ENCODE measurements around the gene NMRK1. TPM values are rescaled to one million over a fixed set of nuclear protein-coding genes. Genes with fewer than 3 reads are reported as not detected.

Gene NMRK1
- total RNA-seq, 2 donors from 2014 or later: 56.7 to 70.0 TPM

GRCh38 chr9:75089373-75089766, 1.4 kb upstream of the NMRK1 start:
- Mint-ChIP-seq H3K27ac (peak overlapping the region; percentile 98), H3K4me3 (peak overlapping the region; percentile 99), H3K4me1 (peaks cover 62% of the 10 kb centered on the region), H3K27me3 (no peaks in the 10 kb centered on the region), H3K36me3 (ENCODE audit: low read depth) (peaks cover 3% of the 10 kb centered on the region)
- ATAC-seq: no peak
- no peaks in the 10 kb centered on the region for H3K9me3 ChIP-seq (ENCODE audit: control insufficient read depth, low read length, poor library complexity, severe bottlenecking)
- no peak for DNase-seq

- H3K27ac Mint-ChIP-seq: peak overlapping the region; percentile 98
- H3K4me3 Mint-ChIP-seq: peak overlapping the region; percentile 99
- peak; percentile 47 for ATAC-seq
- DNase-seq: peak in 1 of 3 donors; percentile 48
- no peaks in the 10 kb centered on the region for H3K9me3 ChIP-seq (ENCODE audit: control insufficient read depth, low read length, poor library complexity, severe bottlenecking)
- H3K4me1 Mint-ChIP-seq: peaks cover 60% of the 10 kb centered on the region
- no peaks in the 10 kb centered on the region for H3K27me3 Mint-ChIP-seq
- H3K36me3 Mint-ChIP-seq (ENCODE audit: low read depth): peaks cover 3% of the 10 kb centered on the region
Observed at GRCh38 chr9:75088646-75089372, 854 bp upstream of the NMRK1 start.

- ATAC-seq: no peak
- H3K27ac Mint-ChIP-seq: peak overlapping the region; percentile 98
- no peaks in the 10 kb centered on the region for H3K9me3 ChIP-seq (ENCODE audit: control insufficient read depth, low read length, poor library complexity, severe bottlenecking)
- peaks cover 6% of the 10 kb centered on the region for H3K36me3 Mint-ChIP-seq (ENCODE audit: low read depth)
- DNase-seq: peak in 2 of 3 donors; percentile 21 to 22
- H3K4me1 Mint-ChIP-seq: peaks cover 63% of the 10 kb centered on the region
- no peaks in the 10 kb centered on the region for H3K27me3 Mint-ChIP-seq
- H3K4me3 Mint-ChIP-seq: peak overlapping the region; percentile 99
Observed at GRCh38 chr9:75087289-75087823, 599 bp downstream of the NMRK1 start.

GRCh38 chr9:75086541-75087288, 1.2 kb downstream of the NMRK1 start:
- Mint-ChIP-seq H3K27me3 (no peaks in the 10 kb centered on the region), H3K36me3 (ENCODE audit: low read depth) (peaks cover 9% of the 10 kb centered on the region), H3K4me3 (peak overlapping the region; percentile 99), H3K27ac (peak overlapping the region; percentile 98), H3K4me1 (peaks cover 62% of the 10 kb centered on the region)
- ATAC-seq (no peak), DNase-seq (no peak)
- H3K9me3 ChIP-seq (ENCODE audit: control insufficient read depth, low read length, poor library complexity, severe bottlenecking): no peaks in the 10 kb centered on the region

- Mint-ChIP-seq H3K4me1 (peaks cover 57% of the 10 kb centered on the region), H3K4me3 (peak overlapping the region; percentile 99), H3K27ac (peak overlapping the region; percentile 98), H3K36me3 (ENCODE audit: low read depth) (peaks cover 9% of the 10 kb centered on the region), H3K27me3 (no peaks in the 10 kb centered on the region)
- DNase-seq (no peak), ATAC-seq (no peak)
- H3K9me3 ChIP-seq (ENCODE audit: control insufficient read depth, low read length, poor library complexity, severe bottlenecking): no peaks in the 10 kb centered on the region
Observed at GRCh38 chr9:75085640-75086039, 2.3 kb downstream of the NMRK1 start.

GRCh38 chr9:75084081-75084672, 3.8 kb downstream of the NMRK1 start:
- peak overlapping the region; percentile 19 for H3K4me3 Mint-ChIP-seq
- DNase-seq: no peak
- H3K36me3 Mint-ChIP-seq (ENCODE audit: low read depth): peaks cover 9% of the 10 kb centered on the region
- H3K27ac Mint-ChIP-seq: peak overlapping the region; percentile 91
- peaks cover 48% of the 10 kb centered on the region for H3K4me1 Mint-ChIP-seq
- no peaks in the 10 kb centered on the region for H3K27me3 Mint-ChIP-seq
- ATAC-seq: no peak
- no peaks in the 10 kb centered on the region for H3K9me3 ChIP-seq (ENCODE audit: control insufficient read depth, low read length, poor library complexity, severe bottlenecking)

GRCh38 chr9:75083188-75083970, 4.6 kb downstream of the NMRK1 start:
- H3K4me3 Mint-ChIP-seq: peak overlapping the region; percentile 45
- DNase-seq (peak in 2 of 3 donors; percentile 11 to 33), ATAC-seq (peak; percentile 57)
- peak overlapping the region; percentile 91 for H3K27ac Mint-ChIP-seq
- peaks cover 44% of the 10 kb centered on the region for H3K4me1 Mint-ChIP-seq
- no peaks in the 10 kb centered on the region for H3K27me3 Mint-ChIP-seq
- no peaks in the 10 kb centered on the region for H3K9me3 ChIP-seq (ENCODE audit: control insufficient read depth, low read length, poor library complexity, severe bottlenecking)
- peaks cover 6% of the 10 kb centered on the region for H3K36me3 Mint-ChIP-seq (ENCODE audit: low read depth)

GRCh38 chr9:75081632-75082031, 6.3 kb downstream of the NMRK1 start:
- peaks cover 6% of the 10 kb centered on the region for H3K36me3 Mint-ChIP-seq (ENCODE audit: low read depth)
- ATAC-seq: no peak
- H3K4me3 Mint-ChIP-seq: no peak overlapping the region
- H3K4me1 Mint-ChIP-seq: peaks cover 44% of the 10 kb centered on the region
- H3K9me3 ChIP-seq (ENCODE audit: control insufficient read depth, low read length, poor library complexity, severe bottlenecking): no peaks in the 10 kb centered on the region
- no peak for DNase-seq
- peak overlapping the region; percentile 91 for H3K27ac Mint-ChIP-seq
- H3K27me3 Mint-ChIP-seq: no peaks in the 10 kb centered on the region

GRCh38 chr9:75072895-75073294, 15.1 kb downstream of the NMRK1 start:
- peaks cover 9% of the 10 kb centered on the region for H3K36me3 Mint-ChIP-seq (ENCODE audit: low read depth)
- no peaks in the 10 kb centered on the region for H3K27me3 Mint-ChIP-seq
- H3K27ac Mint-ChIP-seq: peak overlapping the region; percentile 79
- H3K9me3 ChIP-seq (ENCODE audit: control insufficient read depth, low read length, poor library complexity, severe bottlenecking): no peaks in the 10 kb centered on the region
- H3K4me1 Mint-ChIP-seq: peaks cover 23% of the 10 kb centered on the region
- no peak for ATAC-seq
- no peak for DNase-seq
- no peak overlapping the region for H3K4me3 Mint-ChIP-seq

GRCh38 chr9:75071530-75072122, 16.3 kb downstream of the NMRK1 start:
- H3K9me3 ChIP-seq (ENCODE audit: control insufficient read depth, low read length, poor library complexity, severe bottlenecking): no peaks in the 10 kb centered on the region
- Mint-ChIP-seq H3K4me3 (no peak overlapping the region), H3K27me3 (no peaks in the 10 kb centered on the region), H3K4me1 (peaks cover 22% of the 10 kb centered on the region), H3K27ac (peak overlapping the region; percentile 79), H3K36me3 (ENCODE audit: low read depth) (peaks cover 13% of the 10 kb centered on the region)
- peak in 2 of 3 donors; percentile 26 to 28 for DNase-seq
- ATAC-seq: peak; percentile 96

GRCh38 chr9:75069171-75069570, 18.8 kb downstream of the NMRK1 start:
- peak overlapping the region; percentile 67 for H3K27ac Mint-ChIP-seq

GRCh38 chr9:75067894-75068293, 20.1 kb downstream of the NMRK1 start:
- Mint-ChIP-seq H3K27ac (no peak overlapping the region), H3K4me3 (no peak overlapping the region), H3K36me3 (ENCODE audit: low read depth) (peaks cover 12% of the 10 kb centered on the region), H3K4me1 (peaks cover 21% of the 10 kb centered on the region), H3K27me3 (no peaks in the 10 kb centered on the region)
- H3K9me3 ChIP-seq (ENCODE audit: control insufficient read depth, low read length, poor library complexity, severe bottlenecking): no peaks in the 10 kb centered on the region
- ATAC-seq: no peak
- no peak for DNase-seq

More at GRCh38 chr9:75069171-75069570, 18.8 kb downstream of the NMRK1 start:
- peaks cover 22% of the 10 kb centered on the region for H3K4me1 Mint-ChIP-seq
- no peaks in the 10 kb centered on the region for H3K9me3 ChIP-seq (ENCODE audit: control insufficient read depth, low read length, poor library complexity, severe bottlenecking)
- H3K27me3 Mint-ChIP-seq: no peaks in the 10 kb centered on the region
- H3K4me3 Mint-ChIP-seq: no peak overlapping the region
- peaks cover 10% of the 10 kb centered on the region for H3K36me3 Mint-ChIP-seq (ENCODE audit: low read depth)
- DNase-seq (no peak), ATAC-seq (no peak)
